Activated B cell treated with CpG ODN at 0.5 μM for 24 hours (primary cell): ENCODE results near the gene SERPINA3. TPM values are rescaled to one million over a fixed set of nuclear protein-coding genes. Genes with fewer than 3 reads are reported as not detected.

Source experiments
- ATAC-seq: fragments of 200-7000 bp; cut with Tn5 transposase; one replicate; pipeline ENCODE4 v1.10.0; 2021; ENCODE audit warnings: low read depth, mild to moderate bottlenecking, moderate library complexity
- CTCF ChIA-PET: fragments of 350-600 bp; sonication (Branson Sonifier 250); formaldehyde crosslinking; loops from one replicate; lab custom pipeline; 2021; ENCODE audit warnings: antibody characterized with exemption; lab: Charles Lee
- POLR2A ChIA-PET: fragments of 350-600 bp; sonication (Branson Sonifier 250); formaldehyde crosslinking; loops from one replicate; lab custom pipeline; 2021; ENCODE audit warnings: antibody characterized with exemption; lab: Charles Lee
- DNase-seq: peaks from one replicate; pipeline ENCODE4 v3.0.0; 2022
- H3K27ac Mint-ChIP-seq: one replicate; pipeline ENCODE4 v1.8.0; 2020; ENCODE audit warnings: mixed read lengths
- H3K27me3 Mint-ChIP-seq: one replicate; pipeline ENCODE4 v1.8.0; 2021; ENCODE audit warnings: mixed read lengths
- H3K36me3 Mint-ChIP-seq: one replicate; pipeline ENCODE4 v1.8.0; 2021; ENCODE audit warnings: low read depth, mixed read lengths
- H3K4me1 Mint-ChIP-seq: one replicate; pipeline ENCODE4 v1.8.0; 2021; ENCODE audit warnings: mixed read lengths
- H3K4me3 Mint-ChIP-seq: one replicate; pipeline ENCODE4 v1.8.0; 2020; ENCODE audit warnings: mild to moderate bottlenecking, mixed read lengths
- H3K9me3 Mint-ChIP-seq: one replicate; pipeline ENCODE4 v1.8.0; 2020; ENCODE audit warnings: mixed read lengths
- intact Hi-C: fragments of 100-400 bp; cut with micrococcal nuclease; formaldehyde crosslinking; loops from one replicate; pipeline ENCODE4 v1.15.1; 2024
- total RNA-seq: library from RNA; stranded (reverse); gene quantifications from 2 replicates; pipeline ENCODE4 v1.2.3, GENCODE V29; 2022
- TF ChIP-seq, protein P1 (sequence below): fragments of 200-600 bp; IDR thresholded peaks from one replicate; pipeline ENCODE4 v1.8.0; 2022; ENCODE audit warnings: antibody characterized with exemption, mild to moderate bottlenecking

Gene SERPINA3
- total RNA-seq, 1 donor from 2014 or later = not detected

DNA sequence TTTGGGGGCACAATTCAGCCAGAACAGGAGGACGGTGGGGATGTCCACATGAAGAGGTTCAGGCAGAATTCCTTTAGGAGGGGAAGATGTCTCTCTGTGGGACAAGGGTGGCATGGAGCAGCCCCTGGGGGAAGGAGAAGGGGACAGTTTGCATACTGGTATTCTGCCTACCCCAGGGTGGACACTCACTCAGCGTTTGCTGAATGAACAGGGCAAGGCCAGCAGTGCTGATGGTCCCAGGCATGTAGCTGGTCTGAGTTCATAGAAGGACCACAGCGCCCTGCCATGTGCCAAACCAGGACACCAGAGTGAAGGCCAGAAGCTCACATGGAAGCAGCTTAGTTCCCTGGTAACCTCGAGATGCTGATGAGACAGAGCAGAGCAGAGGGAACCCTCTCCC, 25.6 kb upstream of the SERPINA3 start:
- Mint-ChIP-seq H3K36me3 (no peaks in the 10 kb centered on the region), H3K27ac (no peak overlapping the region), H3K4me1 (no peaks in the 10 kb centered on the region), H3K9me3 (no peaks in the 10 kb centered on the region), H3K27me3 (no peaks in the 10 kb centered on the region), H3K4me3 (no peak overlapping the region)
- POLR2A ChIA-PET = no interaction called here
- DNase-seq (no peak), ATAC-seq (no peak)
- TF ChIP-seq, protein P1, sequence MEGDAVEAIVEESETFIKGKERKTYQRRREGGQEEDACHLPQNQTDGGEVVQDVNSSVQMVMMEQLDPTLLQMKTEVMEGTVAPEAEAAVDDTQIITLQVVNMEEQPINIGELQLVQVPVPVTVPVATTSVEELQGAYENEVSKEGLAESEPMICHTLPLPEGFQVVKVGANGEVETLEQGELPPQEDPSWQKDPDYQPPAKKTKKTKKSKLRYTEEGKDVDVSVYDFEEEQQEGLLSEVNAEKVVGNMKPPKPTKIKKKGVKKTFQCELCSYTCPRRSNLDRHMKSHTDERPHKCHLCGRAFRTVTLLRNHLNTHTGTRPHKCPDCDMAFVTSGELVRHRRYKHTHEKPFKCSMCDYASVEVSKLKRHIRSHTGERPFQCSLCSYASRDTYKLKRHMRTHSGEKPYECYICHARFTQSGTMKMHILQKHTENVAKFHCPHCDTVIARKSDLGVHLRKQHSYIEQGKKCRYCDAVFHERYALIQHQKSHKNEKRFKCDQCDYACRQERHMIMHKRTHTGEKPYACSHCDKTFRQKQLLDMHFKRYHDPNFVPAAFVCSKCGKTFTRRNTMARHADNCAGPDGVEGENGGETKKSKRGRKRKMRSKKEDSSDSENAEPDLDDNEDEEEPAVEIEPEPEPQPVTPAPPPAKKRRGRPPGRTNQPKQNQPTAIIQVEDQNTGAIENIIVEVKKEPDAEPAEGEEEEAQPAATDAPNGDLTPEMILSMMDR = no peak
- intact Hi-C loops = no loop called here
- CTCF ChIA-PET = no interaction called here

DNA sequence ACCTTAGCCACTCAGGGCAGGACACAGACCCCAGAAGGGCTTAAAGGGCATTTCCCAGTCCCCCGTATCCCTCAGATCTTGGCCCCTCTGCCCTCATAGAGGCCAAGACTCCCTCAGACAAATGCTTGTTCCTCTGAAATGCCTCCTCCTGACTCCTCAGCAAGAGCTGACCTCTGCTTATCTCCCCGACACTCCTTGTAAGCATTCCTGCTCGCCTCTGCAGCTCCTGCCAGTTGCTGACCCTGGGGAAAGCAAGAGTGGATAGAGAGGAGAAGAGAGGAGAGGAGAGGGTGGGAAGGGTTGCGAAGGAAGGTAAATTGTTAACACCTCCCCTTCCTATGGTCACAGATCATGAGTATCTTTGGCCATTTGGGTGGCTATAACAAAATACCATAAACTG, 23.9 kb upstream of the SERPINA3 start:
- Mint-ChIP-seq H3K27me3 (no peaks in the 10 kb centered on the region), H3K4me3 (no peak overlapping the region), H3K9me3 (no peaks in the 10 kb centered on the region), H3K36me3 (no peaks in the 10 kb centered on the region), H3K27ac (no peak overlapping the region), H3K4me1 (no peaks in the 10 kb centered on the region)
- CTCF ChIA-PET = no interaction called here
- TF ChIP-seq, protein P1 = no peak
- intact Hi-C loops = no loop called here
- ATAC-seq (no peak), DNase-seq (no peak)
- POLR2A ChIA-PET = no interaction called here

DNA sequence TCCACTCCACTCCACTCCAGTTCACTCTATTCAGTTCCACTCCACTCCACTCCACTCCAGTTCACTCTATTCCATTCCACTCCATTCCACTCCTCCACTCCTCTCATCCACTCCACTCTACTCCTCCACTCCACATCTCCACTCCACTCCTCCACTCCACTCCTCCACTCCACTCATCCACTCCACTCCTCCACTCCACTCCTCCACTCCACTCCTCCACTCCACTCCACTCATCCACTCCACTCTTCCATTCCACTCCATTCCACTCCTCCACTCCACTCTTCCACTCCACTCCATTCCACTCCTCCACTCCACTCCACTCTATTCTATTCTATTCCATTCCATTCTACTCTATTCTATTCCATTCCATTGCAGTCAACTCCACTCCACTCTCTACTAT, 21.1 kb upstream of the SERPINA3 start:
- intact Hi-C loops = no loop called here
- Mint-ChIP-seq H3K36me3 (no peaks in the 10 kb centered on the region), H3K9me3 (no peaks in the 10 kb centered on the region), H3K4me3 (no peak overlapping the region), H3K4me1 (no peaks in the 10 kb centered on the region), H3K27me3 (no peaks in the 10 kb centered on the region), H3K27ac (no peak overlapping the region)
- no peak for ATAC-seq
- POLR2A ChIA-PET = no interaction called here
- DNase-seq = no peak
- CTCF ChIA-PET = no interaction called here
- TF ChIP-seq, protein P1 = no peak

DNA sequence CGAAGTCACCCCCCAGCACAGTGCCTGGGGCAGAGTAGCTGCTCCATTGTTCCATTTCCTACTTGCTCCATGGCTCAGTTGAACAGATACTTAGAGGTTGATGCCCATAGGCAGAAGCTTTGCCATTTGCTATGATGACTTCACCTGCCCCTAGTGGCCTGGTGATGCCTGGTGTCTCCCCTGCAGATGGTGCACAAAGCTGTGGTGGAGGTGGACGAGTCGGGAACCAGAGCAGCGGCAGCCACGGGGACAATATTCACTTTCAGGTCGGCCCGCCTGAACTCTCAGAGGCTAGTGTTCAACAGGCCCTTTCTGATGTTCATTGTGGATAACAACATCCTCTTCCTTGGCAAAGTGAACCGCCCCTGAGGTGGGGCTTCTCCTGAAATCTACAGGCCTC, 20.3 kb upstream of the SERPINA3 start:
- no peak for ATAC-seq
- ChIA-PET POLR2A (no interaction called here), CTCF (no interaction called here)
- Mint-ChIP-seq H3K9me3 (no peaks in the 10 kb centered on the region), H3K4me3 (no peak overlapping the region), H3K36me3 (no peaks in the 10 kb centered on the region), H3K27me3 (no peaks in the 10 kb centered on the region), H3K27ac (no peak overlapping the region), H3K4me1 (no peaks in the 10 kb centered on the region)
- DNase-seq = no peak
- intact Hi-C loops = no loop called here
- TF ChIP-seq, protein P1 = no peak

DNA sequence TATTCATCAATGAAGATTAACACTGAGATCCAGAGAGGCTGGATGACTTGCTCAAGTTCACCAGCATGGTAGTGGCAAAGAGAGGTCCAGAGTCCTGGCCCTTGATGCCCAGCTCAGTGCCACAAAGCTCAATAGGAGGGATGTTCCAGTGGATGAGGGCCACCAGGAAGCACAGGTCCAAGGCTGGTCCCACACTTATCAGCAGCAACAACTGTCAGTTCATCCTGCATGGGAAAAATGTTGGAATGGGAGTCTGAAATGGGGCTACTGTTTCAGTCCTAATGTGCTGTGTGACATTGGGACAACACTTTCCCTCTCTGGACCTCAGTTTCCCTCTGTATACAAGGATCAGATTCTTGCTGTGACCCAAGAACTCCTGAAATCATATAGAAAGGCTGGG, 19.7 kb upstream of the SERPINA3 start:
- Mint-ChIP-seq H3K4me3 (no peak overlapping the region), H3K9me3 (no peaks in the 10 kb centered on the region), H3K4me1 (no peaks in the 10 kb centered on the region), H3K27me3 (no peaks in the 10 kb centered on the region), H3K36me3 (no peaks in the 10 kb centered on the region), H3K27ac (no peak overlapping the region)
- ChIA-PET POLR2A (no interaction called here), CTCF (no interaction called here)
- no peak for ATAC-seq
- intact Hi-C loops = no loop called here
- no peak for DNase-seq
- TF ChIP-seq, protein P1 = no peak
